Mammary epithelial cell (primary cell): ENCODE data around the gene PRSS37.

ENCODE experiments used
- EZH2 ChIP-seq: IDR thresholded peaks from 2 replicates; pipeline ENCODE4 v1.6.1; 2012; ENCODE audit warnings: low read length, inconsistent platforms, borderline replicate concordance
- TF ChIP-seq, protein P1 (sequence below), 2 donors: IDR thresholded peaks in 1 of 2; conservative IDR thresholded peaks in 1 of 2; 2 replicates each; pipeline ENCODE4 v1.5.1; 2011 to 2012; ENCODE audit warnings: inconsistent platforms in 2 of 2, low read length in 2 of 2, mild to moderate bottlenecking in 2 of 2, control low read depth in 1 of 2, low read depth in 1 of 2; ENCODE audit not compliant: insufficient read depth in 1 of 2; ENCODE audit errors: extremely low read depth in 1 of 2

DNA sequence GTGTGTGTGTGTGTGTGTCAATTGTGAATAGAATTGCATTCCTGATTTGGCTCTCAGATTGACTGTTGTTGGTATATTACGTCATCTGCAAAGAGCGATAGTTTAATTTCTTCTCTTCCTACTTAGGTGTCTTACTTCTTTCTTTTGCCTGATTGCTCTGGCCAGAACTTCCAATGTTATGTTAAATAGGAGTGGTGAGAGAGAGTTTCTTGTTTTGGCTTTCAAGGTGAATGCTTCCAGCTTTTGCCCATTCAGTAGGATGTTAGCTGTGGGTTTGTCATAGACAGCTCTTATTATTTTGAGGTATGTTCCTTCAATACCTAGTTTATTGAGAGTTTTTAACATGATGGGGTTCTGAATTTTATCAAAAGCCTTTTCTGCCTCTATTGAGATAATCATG is 34.2 kb upstream of the PRSS37 start:
- TF ChIP-seq, protein P1, sequence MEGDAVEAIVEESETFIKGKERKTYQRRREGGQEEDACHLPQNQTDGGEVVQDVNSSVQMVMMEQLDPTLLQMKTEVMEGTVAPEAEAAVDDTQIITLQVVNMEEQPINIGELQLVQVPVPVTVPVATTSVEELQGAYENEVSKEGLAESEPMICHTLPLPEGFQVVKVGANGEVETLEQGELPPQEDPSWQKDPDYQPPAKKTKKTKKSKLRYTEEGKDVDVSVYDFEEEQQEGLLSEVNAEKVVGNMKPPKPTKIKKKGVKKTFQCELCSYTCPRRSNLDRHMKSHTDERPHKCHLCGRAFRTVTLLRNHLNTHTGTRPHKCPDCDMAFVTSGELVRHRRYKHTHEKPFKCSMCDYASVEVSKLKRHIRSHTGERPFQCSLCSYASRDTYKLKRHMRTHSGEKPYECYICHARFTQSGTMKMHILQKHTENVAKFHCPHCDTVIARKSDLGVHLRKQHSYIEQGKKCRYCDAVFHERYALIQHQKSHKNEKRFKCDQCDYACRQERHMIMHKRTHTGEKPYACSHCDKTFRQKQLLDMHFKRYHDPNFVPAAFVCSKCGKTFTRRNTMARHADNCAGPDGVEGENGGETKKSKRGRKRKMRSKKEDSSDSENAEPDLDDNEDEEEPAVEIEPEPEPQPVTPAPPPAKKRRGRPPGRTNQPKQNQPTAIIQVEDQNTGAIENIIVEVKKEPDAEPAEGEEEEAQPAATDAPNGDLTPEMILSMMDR (conservative IDR thresholded peaks at IDR 0.05 in 1 of 2, IDR thresholded peaks at IDR 0.05 in 1 of 2; ENCODE audit: extremely low read depth in 1 of 2, insufficient read depth in 1 of 2, low read depth in 1 of 2, low read length in 2 of 2) = no peak
- no peak for TF ChIP-seq EZH2
